HG02943 (cell line): ENCODE data around the gene TMEM37.

ENCODE experiments used
- ATAC-seq: cut with Tn5 transposase; IDR thresholded peaks from one replicate; pipeline ENCODE4 v1.9.1; 2021; ENCODE audit warnings: mild to moderate bottlenecking, low read depth, moderate library complexity; ENCODE audit not compliant: unreplicated experiment

TMEM37 gene

GRCh38 chr2:119475225-119475856 is 43.7 kb downstream of the TMEM37 start:
- no peak for ATAC-seq

- ATAC-seq = no peak
These were observed 44.2 kb downstream of the TMEM37 start for GRCh38 chr2:119475857-119476244.

GRCh38 chr2:119476301-119477112 is 44.9 kb downstream of the TMEM37 start:
- ATAC-seq = peak; percentile 73

GRCh38 chr2:119477113-119477505 is 45.5 kb downstream of the TMEM37 start:
- ATAC-seq = no peak

- ATAC-seq = no peak
These were observed 46.7 kb downstream of the TMEM37 start for GRCh38 chr2:119478188-119478977.

- ATAC-seq = no peak
These were observed 47.3 kb downstream of the TMEM37 start for GRCh38 chr2:119478978-119479295.

GRCh38 chr2:119480184-119480583 is 48.5 kb downstream of the TMEM37 start:
- ATAC-seq = no peak

- no peak for ATAC-seq
These were observed 49.1 kb downstream of the TMEM37 start for GRCh38 chr2:119480718-119481142.

GRCh38 chr2:119481501-119482455 is 50.1 kb downstream of the TMEM37 start:
- no peak for ATAC-seq

GRCh38 chr2:119482481-119483394 is 51.1 kb downstream of the TMEM37 start:
- ATAC-seq = no peak

GRCh38 chr2:119483395-119483753 is 51.7 kb downstream of the TMEM37 start:
- ATAC-seq = no peak

GRCh38 chr2:119483896-119484718 is 52.5 kb downstream of the TMEM37 start:
- no peak for ATAC-seq

- no peak for ATAC-seq
These were observed 53.2 kb downstream of the TMEM37 start for GRCh38 chr2:119484834-119485233.

- no peak for ATAC-seq
These were observed 53.9 kb downstream of the TMEM37 start for GRCh38 chr2:119485336-119486110.

GRCh38 chr2:119486196-119486827 is 54.7 kb downstream of the TMEM37 start:
- no peak for ATAC-seq

GRCh38 chr2:119486886-119487285 is 55.2 kb downstream of the TMEM37 start:
- no peak for ATAC-seq
